Measurements from ENCODE around the gene WDR6. TPM values are rescaled to one million over a fixed set of nuclear protein-coding genes. Genes with fewer than 3 reads are reported as not detected.
A peak's percentile ranks its signal among the peaks of the same experiment; 100 is the strongest.

The WDR6 gene
- total and polyA plus RNA-seq, 9 of the 15 experiments (the other 6 are each of a cell fraction or from before 2014, with no cell fraction given), result 8.9 to 90.6 (median 44.7) TPM

- TF ChIP-seq ELF2 (CRISPR knock-in tag; IDR thresholded peaks at IDR 0.05), result 0 out of 2 replicates have a peak, but pooled peaks have one; percentile 62
- no peak for TF ChIP-seq ZNF282 (CRISPR knock-in tag; IDR thresholded peaks at IDR 0.05)
- TF ChIP-seq SP1 (CRISPR knock-in tag; IDR thresholded peaks at IDR 0.05), result peak; percentile 80
- no peak for TF ChIP-seq BACH1 (tag; IDR thresholded peaks at IDR 0.05)
- TF ChIP-seq PHB2 (IDR thresholded peaks at IDR 0.05; ENCODE audit: low read depth), result no peak
- peak in 1 of 2 experiments; percentile 39; a peak in 1 of 4 replicates for TF ChIP-seq NONO (IDR thresholded peaks at IDR 0.05; ENCODE audit: low read depth in 2 of 2, low read length in 1 of 2)
- no peak for TF ChIP-seq RERE (CRISPR knock-in tag; IDR thresholded peaks at IDR 0.05; ENCODE audit: borderline replicate concordance)
- TF ChIP-seq SIRT6 (IDR thresholded peaks at IDR 0.05; ENCODE audit: low read depth, low read length), result no peak
- TF ChIP-seq ZFP36 (IDR thresholded peaks at IDR 0.05; ENCODE audit: low read depth, low read length, partially characterized antibody), result no peak
- peak; percentile 93 for TF ChIP-seq RFX1 (IDR thresholded peaks at IDR 0.05)
- TF ChIP-seq ATF7 (IDR thresholded peaks at IDR 0.05), result 0 out of 2 replicates have a peak, but pooled peaks have one; percentile 33
- TF ChIP-seq GABPA (tag; conservative IDR thresholded peaks at IDR 0.05; ENCODE audit: low read depth), result peak; percentile 93
- TF ChIP-seq SMAD4 (CRISPR knock-in tag; conservative IDR thresholded peaks at IDR 0.05), result peak; percentile 84
- TF ChIP-seq MTA3 (IDR thresholded peaks at IDR 0.05; ENCODE audit: borderline replicate concordance), result 0 out of 2 replicates have a peak, but pooled peaks have one; percentile 47
- peak; percentile 39; the same call in 1 of the 2 replicates for TF ChIP-seq CBX1 (IDR thresholded peaks at IDR 0.05; ENCODE audit: low read depth)
- peak; percentile 62 for TF ChIP-seq ETV1 (tag; conservative IDR thresholded peaks at IDR 0.05; ENCODE audit: low read depth)
- peak; percentile 77 for TF ChIP-seq ARID4B (CRISPR knock-in tag; IDR thresholded peaks at IDR 0.05)
- no peak for TF ChIP-seq MAFF (IDR thresholded peaks at IDR 0.05; ENCODE audit: low read length)
- 0 out of 2 replicates have a peak, but pooled peaks have one; percentile 23 for TF ChIP-seq RNF2 (IDR thresholded peaks at IDR 0.05)
These were observed 10.9 kb downstream of the WDR6 start, which contains the start of gene DALRD3 (continued) for GRCh38 chr3:49017971-49018706.
